K562 (cell line): ENCODE measurements around the gene DCST1. TPM values are rescaled to one million over a fixed set of nuclear protein-coding genes. Genes with fewer than 3 reads are reported as not detected.

Experiments used
- ATAC-seq: fragments of 200-7000 bp; cut with Tn5 transposase; 3 replicates; pipeline ENCODE4 v1.9.1; 2020; ENCODE audit warnings: moderate library complexity
- BruUV-seq: library from RNA; stranded (reverse); fragments of 400-500 nt; replicated peaks from 2 replicates; lab custom pipeline; 2021; lab: Mats Ljungman, UMichigan
- CTCF ChIA-PET: fragments of 300-600 bp; formaldehyde crosslinking; extraction: SDS; loops from one replicate; lab custom pipeline; 2021; ENCODE audit warnings: low intra/inter-chr PET ratio; lab: Yijun Ruan, JAX
- POLR2A ChIA-PET: fragments of 300-600, 350-650 bp; sonication (Branson Sonifier 250); formaldehyde crosslinking; extraction: SDS; loops from one replicate; lab custom pipeline; 2021; ENCODE audit warnings: antibody characterized with exemption, inconsistent platforms; lab: Yijun Ruan, JAX
- DNase-seq, 4 experiments: peaks; one replicate each; pipeline versions ENCODE4 v3.0.0 to v3.0.0-alpha.2; 2011 to 2018; ENCODE audit warnings: low spot score in 3 of 4, mixed read lengths in 3 of 4; ENCODE audit errors: extremely low read depth in 1 of 4
- FAIRE-seq: peaks from 2 replicates; lab custom pipeline; 2011; peaks lifted over from hg19 to GRCh38; lab: Jason Lieb, UNC
- H2AFZ ChIP-seq: 2 replicates; pipeline ENCODE4 v1.6.0; 2011; ENCODE audit warnings: low read depth, low read length, control low read depth, inconsistent platforms
- H3K27ac ChIP-seq: fragments of 200-600 bp; 3 replicates; pipeline ENCODE4 v1.8.0; 2011; ENCODE audit warnings: low read depth, mild to moderate bottlenecking, control low read depth, inconsistent platforms, low read length, moderate library complexity, mixed read lengths; ENCODE audit errors: extremely low read depth
- H3K27me3 ChIP-seq, 2 experiments: fragments of 300-600 bp in 1 of 2; 2 replicates in 1 of 2; 3 replicates in 1 of 2; pipeline versions ENCODE4 v1.6.0 to v1.8.0; 2011; ENCODE audit warnings: inconsistent platforms in 2 of 2, low read length in 2 of 2, mild to moderate bottlenecking in 1 of 2, mixed read lengths in 1 of 2, moderate library complexity in 1 of 2; ENCODE audit not compliant: control insufficient read depth in 2 of 2, insufficient read depth in 2 of 2
- H3K36me3 ChIP-seq: fragments of 300-600 bp; 3 replicates; pipeline ENCODE4 v1.8.0; 2011; ENCODE audit warnings: mild to moderate bottlenecking, low read length, inconsistent platforms; ENCODE audit not compliant: control insufficient read depth, insufficient read depth
- H3K4me1 ChIP-seq, 2 experiments: fragments of 200-600 bp in 1 of 2; replicated peaks in 1 of 2; 2 replicates in 1 of 2; 3 replicates in 1 of 2; pipeline versions ENCODE4 v1.5.1 to v1.8.0; 2011; ENCODE audit warnings: inconsistent platforms in 2 of 2, low read length in 2 of 2, mild to moderate bottlenecking in 1 of 2, mixed read lengths in 1 of 2, moderate library complexity in 1 of 2; ENCODE audit not compliant: control insufficient read depth in 2 of 2, insufficient read depth in 2 of 2
- H3K4me2 ChIP-seq: 2 replicates; pipeline ENCODE4 v1.6.1; 2011; ENCODE audit warnings: low read length, control low read depth, inconsistent platforms, mixed read lengths; ENCODE audit not compliant: insufficient read depth
- H3K4me3 ChIP-seq: fragments of 200-600 bp; sonication (generic), shearing (Covaris generic); 2 replicates; pipeline ENCODE4 v1.5.1; 2016; ENCODE audit warnings: control low read depth, inconsistent platforms
- H3K79me2 ChIP-seq: fragments of 200-600 bp; 3 replicates; pipeline ENCODE4 v1.8.0; 2011; ENCODE audit warnings: low read length, inconsistent platforms; ENCODE audit not compliant: control insufficient read depth, insufficient read depth
- H3K9ac ChIP-seq, 2 experiments: 2 replicates each; pipeline versions ENCODE4 v1.6.0 to v1.6.1; 2011; ENCODE audit warnings: low read depth in 2 of 2, low read length in 2 of 2, control low read depth in 1 of 2, inconsistent platforms in 1 of 2, mild to moderate bottlenecking in 1 of 2, mixed read lengths in 1 of 2; ENCODE audit not compliant: insufficient read depth in 1 of 2
- H3K9me1 ChIP-seq: one replicate; pipeline ENCODE4 v1.6.0; 2011; ENCODE audit warnings: inconsistent platforms, mild to moderate bottlenecking, low read length, moderate library complexity; ENCODE audit not compliant: control insufficient read depth, insufficient read depth
- H3K9me3 ChIP-seq: replicated peaks from 2 replicates; pipeline ENCODE4 v1.5.1; 2011; ENCODE audit warnings: low read depth, low read length, inconsistent platforms; ENCODE audit not compliant: control insufficient read depth, insufficient read depth
- H4K20me1 ChIP-seq: replicated peaks from 2 replicates; pipeline ENCODE4 v1.6.1; 2011; ENCODE audit warnings: low read length, inconsistent platforms, mixed read lengths; ENCODE audit not compliant: control insufficient read depth, insufficient read depth
- ADNP ChIP-seq: fragments of 200-800 bp; sonication (Bioruptor generic); IDR thresholded peaks from 2 replicates; pipeline ENCODE4 v1.6.1; 2016; ENCODE audit warnings: missing genetic modification characterization, missing compliant biosample characterization
- ATF2 ChIP-seq: sonication (generic); formaldehyde crosslinking; IDR thresholded peaks from 2 replicates; pipeline ENCODE4 v1.8.1; 2022; ENCODE audit warnings: missing genetic modification reagents
- KAT7 ChIP-seq: sonication (generic); formaldehyde crosslinking; IDR thresholded peaks from 2 replicates; pipeline ENCODE4 v1.8.0; 2022; ENCODE audit warnings: missing genetic modification reagents, mild to moderate bottlenecking, borderline replicate concordance
- KHSRP ChIP-seq: fragments of 450-650 bp; IDR thresholded peaks from 2 replicates; pipeline ENCODE4 v1.6.1; 2017
- NCOA4 ChIP-seq: fragments of 450-650 bp; IDR thresholded peaks from 2 replicates; pipeline ENCODE4 v1.6.1; 2018; ENCODE audit warnings: mild to moderate bottlenecking; ENCODE audit not compliant: partially characterized antibody
- NCOR1 ChIP-seq: fragments of 450-650 bp; IDR thresholded peaks from 2 replicates; pipeline ENCODE4 v1.6.1; 2016; ENCODE audit warnings: mild to moderate bottlenecking, moderate library complexity
- POLR3A ChIP-seq: IDR thresholded peaks from 2 replicates; pipeline ENCODE4 v1.6.1; 2011; ENCODE audit warnings: borderline replicate concordance, mild to moderate bottlenecking, moderate library complexity; ENCODE audit not compliant: insufficient read length, insufficient read depth; ENCODE audit errors: extremely low read depth
- RBM39 ChIP-seq: fragments of 200-400 bp; formaldehyde crosslinking; optimal IDR thresholded peaks from 2 replicates; pipeline ENCODE3; 2018; ENCODE audit warnings: low read depth, low read length
- SIN3B ChIP-seq: fragments of 450-650 bp; IDR thresholded peaks from 2 replicates; pipeline ENCODE4 v1.6.1; 2017; ENCODE audit warnings: low read depth, mild to moderate bottlenecking, moderate library complexity
- SIRT6 ChIP-seq: IDR thresholded peaks from one replicate; pipeline ENCODE4 v1.6.1; 2012; ENCODE audit warnings: low read depth, mild to moderate bottlenecking, control low read depth, inconsistent platforms, low read length, moderate library complexity
- SMARCC2 ChIP-seq: fragments of 450-650 bp; IDR thresholded peaks from 2 replicates; pipeline ENCODE4 v1.6.1; 2017; ENCODE audit warnings: antibody characterized with exemption, moderate library complexity, mild to moderate bottlenecking, low read depth
- SMC3 ChIP-seq: conservative IDR thresholded peaks from 2 replicates; pipeline ENCODE4 v1.6.1; 2011; ENCODE audit warnings: low read depth, low read length, improper control_type of control experiment; ENCODE audit not compliant: insufficient read depth
- U2AF2 ChIP-seq: fragments of 200-400 bp; formaldehyde crosslinking; optimal IDR thresholded peaks from 2 replicates; pipeline ENCODE3; 2017; ENCODE audit warnings: low read depth, mild to moderate bottlenecking, low read length
- ZC3H11A ChIP-seq: IDR thresholded peaks from 2 replicates; pipeline ENCODE4 v1.6.1; 2012; ENCODE audit warnings: low read depth, low read length, improper control_type of control experiment
- ZNF354B ChIP-seq: fragments of 250-450 bp; sonication (Bioruptor Pico); IDR thresholded peaks from 2 replicates; pipeline ENCODE4 v1.4.0; 2020
- ZNF644 ChIP-seq: fragments of 200-800 bp; sonication (Bioruptor generic); IDR thresholded peaks from 2 replicates; pipeline ENCODE4 v1.6.1; 2016; ENCODE audit warnings: low read depth, missing genetic modification characterization, missing compliant biosample characterization
- ZNF740 ChIP-seq, 3 experiments: fragments of 200-800 bp in 1 of 3; sonication (Bioruptor generic) in 1 of 3; sonication (generic) in 1 of 3; formaldehyde crosslinking in 1 of 3; IDR thresholded peaks; 2 replicates each; pipeline versions ENCODE4 v1.6.1 to v1.8.0; 2016 to 2022; ENCODE audit warnings: mild to moderate bottlenecking in 2 of 3, missing compliant biosample characterization in 2 of 3, missing genetic modification characterization in 2 of 3, missing genetic modification reagents in 1 of 3
- WGBS: fragments of 100-300 bp; shearing (Covaris generic); methylation state at CpG from one replicate; pipeline ENCODE4 v1.1.6; 2016; ENCODE audit warnings: low coverage, mixed read lengths; ENCODE audit not compliant: insufficient coverage; ENCODE audit errors: missing lambda C conversion rate; 5-methylcytosine and 5-hydroxymethylcytosine counted together
- in situ Hi-C: fragments of 300-500 bp; cut with MboI; formaldehyde crosslinking; loops from 4 replicates; pipeline ENCODE4 v1.15.0; 2018; ENCODE audit warnings: inconsistent platforms, mixed read lengths
- intact Hi-C: fragments of 100-400 bp; cut with micrococcal nuclease; formaldehyde crosslinking; loops from 2 replicates; pipeline ENCODE4 v1.14.2; 2022
- polyA plus RNA-seq, 8 experiments: library from polyadenylated mRNA; depleted of rRNA in 4 of 8; stranded (reverse) in 5 of 8; unstranded in 3 of 8; fragments of >200 nt; fragmentation: Nextera tagmentation in 2 of 8; fragmentation: Illumina TruSeq in 1 of 8; extraction: Ambion mirVana in 2 of 8; extraction: Trizol in 1 of 8; gene quantifications; 2 replicates each; pipeline versions ENCODE4 v1.2.1 to v1.2.3, GENCODE V29; 2011 to 2014; ENCODE audit warnings: inconsistent platforms in 1 of 8, missing spikeins in 1 of 8
- total RNA-seq, 7 experiments: library from RNA; depleted of rRNA in 6 of 7; stranded (reverse); fragments of >200 nt in 6 of 7; fragmentation: Illumina TruSeq in 2 of 7; extraction: Trizol in 2 of 7; gene quantifications; 2 replicates each; pipeline versions ENCODE4 v1.2.1 to v1.2.3, GENCODE V29; 2011 to 2021; ENCODE audit warnings: low replicate concordance in 1 of 7

The DCST1 gene
- total and polyA plus RNA-seq, 9 of the 15 experiments (the other 6 are each of a cell fraction or from before 2014, with no cell fraction given), result not detected

- H3K27me3 ChIP-seq, result no peaks in the 10 kb centered on the region
- H3K9me1 ChIP-seq, result no peaks in the 10 kb centered on the region
- H3K4me2 ChIP-seq, result no peak overlapping the region
- in situ Hi-C loops (no loop called here), intact Hi-C loops (no loop called here)
- POLR2A ChIA-PET, result interaction anchor here (0.6 to 0.8 kb wide), 4 partner anchors 21 to 728 kb away, joined by 3 to 4 read pairs (median 3); no protein-coding TSS in a partner anchor
- 28% methylated on average over 6 of the region's 7 CpGs for WGBS
- no TSS peak for BruUV-seq
- TF ChIP-seq ZNF740 (CRISPR knock-in tag; IDR thresholded peaks at IDR 0.05) (no peak), ZNF740 (tag; IDR thresholded peaks at IDR 0.05) (no peak), ZNF354B (no peak), POLR3A (no peak), ATF2 (CRISPR knock-in tag) (no peak), KAT7 (no peak), NCOR1 (no peak), NCOA4 (no peak), SMC3 (no peak), U2AF2 (no peak), ADNP (tag) (no peak), SIN3B (no peak), RBM39 (no peak), KHSRP (no peak), SMARCC2 (no peak), SIRT6 (no peak), ZNF644 (tag) (no peak), ZC3H11A (no peak)
- no peaks in the 10 kb centered on the region for H3K9me3 ChIP-seq
- FAIRE-seq (no peak), ATAC-seq (no peak), DNase-seq (no peak)
- 0 out of 4 replicates have a peak overlapping the region, but pooled peaks of 1 of the 2 experiments have one; percentile 70 for H3K9ac ChIP-seq
- H3K36me3 ChIP-seq, result peaks cover 11% of the 10 kb centered on the region; the same call in 1 of the 3 replicates
- H3K4me3 ChIP-seq, result no peak overlapping the region
- H4K20me1 ChIP-seq, result no peaks in the 10 kb centered on the region; the same call in 1 of the 2 replicates
- no peak overlapping the region for H2AFZ ChIP-seq
- peaks cover 33 to 42% of the 10 kb centered on the region in 2 experiments for H3K4me1 ChIP-seq
- CTCF ChIA-PET, result no interaction called here
- no peak overlapping the region for H3K27ac ChIP-seq
- H3K79me2 ChIP-seq, result no peaks in the 10 kb centered on the region
Observed at GRCh38 chr1:155072531-155073289, 39.1 kb downstream of the DCST1 start.
